Spleen (tissue), 11 donors: ENCODE data around the gene GNS. TPM values are rescaled to one million over a fixed set of nuclear protein-coding genes. Genes with fewer than 3 reads are reported as not detected.

Source experiments
- DNase-seq: peaks from one replicate; pipeline ENCODE4 v3.0.0-alpha.2; 2020
- H3K27ac ChIP-seq, 8 donors: fragments of 200-600 bp; sonication (generic) in 7 of 8; 1 replicate in 4 of 8; 2 replicates in 4 of 8; pipeline versions ENCODE4 v1.5.0 to v1.8.0; 2016 to 2021; ENCODE audit warnings: inconsistent platforms in 4 of 8, mild to moderate bottlenecking in 4 of 8, moderate library complexity in 1 of 8
- H3K27me3 ChIP-seq, 7 donors: fragments of 200-600 bp; sonication (generic) in 6 of 7; replicated peaks in 1 of 7; 1 replicate in 4 of 7; 2 replicates in 3 of 7; pipeline versions ENCODE4 v1.5.0 to v1.8.0; 2016 to 2021; ENCODE audit warnings: inconsistent platforms in 3 of 7, mild to moderate bottlenecking in 1 of 7
- H3K36me3 ChIP-seq, 6 donors: fragments of 200-600 bp; sonication (generic) in 5 of 6; 1 replicate in 4 of 6; 2 replicates in 2 of 6; pipeline versions ENCODE4 v1.5.0 to v1.8.0; 2016 to 2021; ENCODE audit warnings: inconsistent platforms in 2 of 6
- H3K4me1 ChIP-seq, 6 donors: fragments of 200-600 bp; sonication (generic) in 5 of 6; 1 replicate in 3 of 6; 2 replicates in 3 of 6; pipeline versions ENCODE4 v1.5.0 to v1.8.0; 2016 to 2021; ENCODE audit warnings: inconsistent platforms in 3 of 6
- H3K4me3 ChIP-seq, 8 donors: fragments of 200-600 bp; sonication (generic) in 7 of 8; 1 replicate in 4 of 8; 2 replicates in 4 of 8; pipeline versions ENCODE4 v1.5.0 to v1.8.0; 2016 to 2021; ENCODE audit warnings: inconsistent platforms in 4 of 8, mild to moderate bottlenecking in 4 of 8, moderate library complexity in 2 of 8
- H3K9me3 ChIP-seq, 8 donors: fragments of 200-600 bp; sonication (generic) in 7 of 8; 1 replicate in 4 of 8; 2 replicates in 4 of 8; pipeline versions ENCODE4 v1.5.0 to v1.8.0; 2016 to 2021; ENCODE audit warnings: inconsistent platforms in 4 of 8
- POLR2AphosphoS5 ChIP-seq, 3 donors: sonication (generic); formaldehyde crosslinking; IDR thresholded peaks; one replicate each; pipeline ENCODE4 v1.5.1; 2017; ENCODE audit warnings: antibody characterized with exemption in 3 of 3
- WGBS, 5 donors: extraction: QIAGEN DNeasy Blood & Tissue Kit in 3 of 5; methylation state at CpG; one replicate each; pipeline versions ENCODE4 v1.1.5 to v1.1.7; 2013 to 2018; 5-methylcytosine and 5-hydroxymethylcytosine counted together
- intact Hi-C: fragments of 100-400 bp; cut with DNase I; formaldehyde crosslinking; loops from one replicate; pipeline ENCODE4 v1.15.0; 2023; ENCODE audit warnings: low total_unique reads
- polyA plus RNA-seq, 3 donors: library from polyadenylated mRNA; stranded (reverse); fragments of 200-250 nt; gene quantifications; one replicate each; pipeline ENCODE4 v1.2.1, GENCODE V29; 2013
- total RNA-seq, 7 donors: library from RNA; depleted of rRNA in 3 of 7; stranded (reverse); fragments of >200 nt in 3 of 7; fragmentation: NEBNext Ultra II Directional in 4 of 7; extraction: Animal tissue kit (Norgen Biotek cat#: 25700) in 4 of 7; gene quantifications; one replicate each; pipeline versions ENCODE4 v1.1.0 to v1.2.1, GENCODE V29; 2016 to 2021
- TF ChIP-seq, protein P1 (sequence below), 11 experiments: fragments of 200-600 bp in 7 of 11; fragments of 450-650 bp in 4 of 11; sonication (generic) in 4 of 11; IDR thresholded peaks in 8 of 11; conservative IDR thresholded peaks in 3 of 11; 1 replicate in 7 of 11; 2 replicates in 4 of 11; pipeline versions ENCODE4 v1.4.0 to v1.8.0; 2016 to 2021; ENCODE audit warnings: antibody characterized with exemption in 11 of 11, inconsistent platforms in 4 of 11, mild to moderate bottlenecking in 1 of 11
- donor health status: healthy with polysubstance abuse.
- donor health status: DM: no; HTN: no; CAD: no; lungs with moderate emphysema.
- donor health status: DM: no; HTN: no; CAD: no.
- donor health status: Bipolar disorder and iron deficiency.
- donor health status: healthy.
- donor health status: DM: no; HTN: no; CAD: no.
- donor health status: DM: yes; HTN: yes; CAD: no.

Gene GNS
- total and polyA plus RNA-seq, 10 donors = 8.3 to 154 (median 126) TPM

- H3K27ac ChIP-seq = peak overlapping the region in 7 of 8 donors; percentile 49 to 93 (median 86)
- intact Hi-C loops = loop anchor here (10.0 kb wide), 1 partner anchor 63 kb away; the partner anchor contains the start of gene RASSF3
- TF ChIP-seq POLR2AphosphoS5 (IDR thresholded peaks at IDR 0.05) = no peak
- TF ChIP-seq, protein P1, sequence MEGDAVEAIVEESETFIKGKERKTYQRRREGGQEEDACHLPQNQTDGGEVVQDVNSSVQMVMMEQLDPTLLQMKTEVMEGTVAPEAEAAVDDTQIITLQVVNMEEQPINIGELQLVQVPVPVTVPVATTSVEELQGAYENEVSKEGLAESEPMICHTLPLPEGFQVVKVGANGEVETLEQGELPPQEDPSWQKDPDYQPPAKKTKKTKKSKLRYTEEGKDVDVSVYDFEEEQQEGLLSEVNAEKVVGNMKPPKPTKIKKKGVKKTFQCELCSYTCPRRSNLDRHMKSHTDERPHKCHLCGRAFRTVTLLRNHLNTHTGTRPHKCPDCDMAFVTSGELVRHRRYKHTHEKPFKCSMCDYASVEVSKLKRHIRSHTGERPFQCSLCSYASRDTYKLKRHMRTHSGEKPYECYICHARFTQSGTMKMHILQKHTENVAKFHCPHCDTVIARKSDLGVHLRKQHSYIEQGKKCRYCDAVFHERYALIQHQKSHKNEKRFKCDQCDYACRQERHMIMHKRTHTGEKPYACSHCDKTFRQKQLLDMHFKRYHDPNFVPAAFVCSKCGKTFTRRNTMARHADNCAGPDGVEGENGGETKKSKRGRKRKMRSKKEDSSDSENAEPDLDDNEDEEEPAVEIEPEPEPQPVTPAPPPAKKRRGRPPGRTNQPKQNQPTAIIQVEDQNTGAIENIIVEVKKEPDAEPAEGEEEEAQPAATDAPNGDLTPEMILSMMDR (IDR thresholded peaks at IDR 0.05 in 8 of 11, conservative IDR thresholded peaks at IDR 0.05 in 3 of 11) = peak in 2 of 11 experiments; percentile 16 to 24
Observed at GRCh38 chr12:64678248-64678647, 81.0 kb downstream of the GNS start.

DNA sequence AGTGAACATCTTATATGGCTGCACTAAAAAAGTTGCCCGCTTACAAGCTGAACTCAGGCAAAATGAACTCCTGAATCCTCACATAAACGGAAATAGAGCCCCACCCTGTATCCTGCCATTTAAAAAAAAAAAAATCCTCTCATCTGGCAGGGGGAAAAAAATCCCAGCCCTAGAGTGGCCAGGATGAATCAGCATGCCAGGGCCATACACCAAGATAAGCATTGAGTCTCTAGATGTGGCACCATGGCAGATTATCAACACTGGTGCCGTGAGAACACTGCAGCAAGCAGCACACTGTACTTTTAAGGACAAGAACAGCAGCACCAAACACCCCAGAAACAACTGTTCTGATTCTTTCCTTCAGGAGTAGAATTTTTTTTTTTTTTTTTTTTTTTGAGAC, 83.4 kb downstream of the GNS start:
- intact Hi-C loops = loop anchor here (10.0 kb wide), 1 partner anchor 61 kb away; the partner anchor contains the start of gene RASSF3
- H3K27ac ChIP-seq = peak overlapping the region; percentile 39 to 93 (median 85)
- no peaks in the 10 kb centered on the region for H3K9me3 ChIP-seq
- H3K27me3 ChIP-seq = no peaks in the 10 kb centered on the region
- no peaks in the 10 kb centered on the region for H3K36me3 ChIP-seq
- TF ChIP-seq, protein P1 (IDR thresholded peaks at IDR 0.05 in 8 of 11, conservative IDR thresholded peaks at IDR 0.05 in 3 of 11) = no peak
- peak in 1 of 3 donors; percentile 55 for TF ChIP-seq POLR2AphosphoS5 (IDR thresholded peaks at IDR 0.05)
- WGBS, 5 donors = 55 to 69% (median 64%) methylated on average over 3 of the region's 3 CpGs
- DNase-seq = no peak
- peaks cover 84 to 100% (median 100%) of the 10 kb centered on the region in 6 donors for H3K4me1 ChIP-seq
- H3K4me3 ChIP-seq = no peak overlapping the region

More at GRCh38 chr12:64678248-64678647, 81.0 kb downstream of the GNS start:
- Histone ChIP-seq H3K9me3 (no peaks in the 10 kb centered on the region), H3K4me1 (peaks cover 82 to 100% (median 100%) of the 10 kb centered on the region in 6 donors), H3K36me3 (no peaks in the 10 kb centered on the region), H3K4me3 (no peak overlapping the region), H3K27me3 (no peaks in the 10 kb centered on the region)
- no peak for DNase-seq
- 71 to 95% (median 83%) methylated on average over 2 of the region's 2 CpGs for WGBS, 5 donors

GRCh38 chr12:64674367-64674922, 84.8 kb downstream of the GNS start:
- Histone ChIP-seq H3K9me3 (no peaks in the 10 kb centered on the region), H3K4me3 (no peak overlapping the region), H3K27me3 (no peaks in the 10 kb centered on the region), H3K4me1 (peaks cover 91 to 100% (median 100%) of the 10 kb centered on the region in 6 donors), H3K27ac (peak overlapping the region; percentile 69 to 93 (median 85)), H3K36me3 (no peaks in the 10 kb centered on the region)
- DNase-seq = peak; percentile 83
- intact Hi-C loops = loop anchor here (10.0 kb wide), 1 partner anchor 60 kb away; the partner anchor contains the start of gene RASSF3
- TF ChIP-seq, protein P1 (IDR thresholded peaks at IDR 0.05 in 8 of 11, conservative IDR thresholded peaks at IDR 0.05 in 3 of 11) = no peak
- TF ChIP-seq POLR2AphosphoS5 (IDR thresholded peaks at IDR 0.05) = peak; percentile 46 to 82 (median 63)
- 69 to 75% (median 72%) methylated on average over 10 of the region's 10 CpGs for WGBS, 5 donors

GRCh38 chr12:64673490-64674169, 85.6 kb downstream of the GNS start:
- Histone ChIP-seq H3K27me3 (no peaks in the 10 kb centered on the region), H3K27ac (peak overlapping the region; percentile 69 to 93 (median 85)), H3K4me1 (peaks cover 91 to 100% (median 100%) of the 10 kb centered on the region in 6 donors), H3K36me3 (no peaks in the 10 kb centered on the region), H3K4me3 (no peak overlapping the region), H3K9me3 (no peaks in the 10 kb centered on the region)
- no peak for DNase-seq
- intact Hi-C loops = loop anchor here (10.0 kb wide), 1 partner anchor 59 kb away; the partner anchor contains the start of gene RASSF3
- WGBS, 5 donors = 73 to 86% (median 81%) methylated on average over 9 of the region's 9 CpGs
- TF ChIP-seq, protein P1 (IDR thresholded peaks at IDR 0.05 in 8 of 11, conservative IDR thresholded peaks at IDR 0.05 in 3 of 11) = no peak
